OCI-LY1 (cell line): ENCODE measurements around the gene PGS1.

Experiments used
- H2AFZ ChIP-seq: fragments of 200-600 bp; sonication (generic), shearing (Covaris generic); 2 replicates; pipeline ENCODE4 v1.6.0; 2014; ENCODE audit warnings: antibody characterized with exemption, mild to moderate bottlenecking, low read length
- H3F3A ChIP-seq: fragments of 200-600 bp; sonication (generic), shearing (Covaris generic); 2 replicates; pipeline ENCODE4 v1.6.0; 2014; ENCODE audit warnings: mild to moderate bottlenecking, antibody characterized with exemption, low read length, moderate library complexity; ENCODE audit not compliant: insufficient read depth
- H3K27ac ChIP-seq: fragments of 200-600 bp; sonication (generic); 2 replicates; pipeline ENCODE4 v1.5.1; 2014; ENCODE audit warnings: low read length, mixed run types, mild to moderate bottlenecking, low read depth; ENCODE audit not compliant: poor library complexity, severe bottlenecking
- H3K27me3 ChIP-seq: fragments of 200-600 bp; sonication (generic); 2 replicates; pipeline ENCODE4 v1.6.0; 2014; ENCODE audit warnings: antibody characterized with exemption, mild to moderate bottlenecking, low read length, moderate library complexity; ENCODE audit not compliant: insufficient read depth
- H3K36me3 ChIP-seq: fragments of 200-600 bp; sonication (generic); 2 replicates; pipeline ENCODE4 v1.6.1; 2014; ENCODE audit warnings: mild to moderate bottlenecking, antibody characterized with exemption, low read length, moderate library complexity, mixed read lengths; ENCODE audit not compliant: insufficient read depth
- H3K4me1 ChIP-seq: fragments of 200-600 bp; sonication (generic); 2 replicates; pipeline ENCODE4 v1.5.1; 2014; ENCODE audit warnings: mild to moderate bottlenecking, low read length, moderate library complexity; ENCODE audit not compliant: insufficient read depth, severe bottlenecking
- H3K4me2 ChIP-seq: fragments of 200-600 bp; sonication (generic), shearing (Covaris generic); 2 replicates; pipeline ENCODE4 v1.6.1; 2014; ENCODE audit warnings: low read length
- H3K4me3 ChIP-seq: fragments of 200-600 bp; sonication (generic); 2 replicates; pipeline ENCODE4 v1.5.1; 2014; ENCODE audit warnings: low read length, low read depth, mild to moderate bottlenecking, mixed read lengths; ENCODE audit not compliant: poor library complexity, severe bottlenecking
- H3K79me2 ChIP-seq: fragments of 200-600 bp; shearing (Covaris generic); 2 replicates; pipeline ENCODE4 v1.6.1; 2016; ENCODE audit warnings: mixed run types, low read length, mixed read lengths; ENCODE audit not compliant: insufficient read depth
- H3K9ac ChIP-seq: fragments of 200-600 bp; sonication (generic), shearing (Covaris generic); 2 replicates; pipeline ENCODE4 v1.6.1; 2014; ENCODE audit warnings: mild to moderate bottlenecking, low read length, mixed read lengths
- H3K9me2 ChIP-seq: fragments of 200-600 bp; sonication (generic), shearing (Covaris generic); 2 replicates; pipeline ENCODE4 v1.6.1; 2014; ENCODE audit warnings: low read depth, mild to moderate bottlenecking, low read length, mixed read lengths
- H3K9me3 ChIP-seq: fragments of 200-600 bp; shearing (Covaris generic); 2 replicates; pipeline ENCODE4 v1.6.1; 2014; ENCODE audit warnings: low read length, mixed read lengths
- H4K20me1 ChIP-seq: fragments of 200-600 bp; sonication (generic), shearing (Covaris generic); 2 replicates; pipeline ENCODE4 v1.6.0; 2016; ENCODE audit warnings: mild to moderate bottlenecking, low read length; ENCODE audit not compliant: insufficient read depth
- EZH2 ChIP-seq: fragments of 200-600 bp; sonication (generic), shearing (Covaris generic); IDR thresholded peaks from 2 replicates; pipeline ENCODE4 v1.8.0; 2017; ENCODE audit warnings: borderline replicate concordance, mixed run types, mild to moderate bottlenecking, antibody characterized with exemption, low read length, moderate library complexity, mixed read lengths
- TF ChIP-seq, protein P1 (sequence below): fragments of 200-600 bp; sonication (generic), shearing (Covaris generic); IDR thresholded peaks from 2 replicates; pipeline ENCODE4 v1.5.1; 2017; ENCODE audit warnings: mild to moderate bottlenecking, antibody characterized with exemption, low read length, moderate library complexity, mixed read lengths

The PGS1 gene

DNA sequence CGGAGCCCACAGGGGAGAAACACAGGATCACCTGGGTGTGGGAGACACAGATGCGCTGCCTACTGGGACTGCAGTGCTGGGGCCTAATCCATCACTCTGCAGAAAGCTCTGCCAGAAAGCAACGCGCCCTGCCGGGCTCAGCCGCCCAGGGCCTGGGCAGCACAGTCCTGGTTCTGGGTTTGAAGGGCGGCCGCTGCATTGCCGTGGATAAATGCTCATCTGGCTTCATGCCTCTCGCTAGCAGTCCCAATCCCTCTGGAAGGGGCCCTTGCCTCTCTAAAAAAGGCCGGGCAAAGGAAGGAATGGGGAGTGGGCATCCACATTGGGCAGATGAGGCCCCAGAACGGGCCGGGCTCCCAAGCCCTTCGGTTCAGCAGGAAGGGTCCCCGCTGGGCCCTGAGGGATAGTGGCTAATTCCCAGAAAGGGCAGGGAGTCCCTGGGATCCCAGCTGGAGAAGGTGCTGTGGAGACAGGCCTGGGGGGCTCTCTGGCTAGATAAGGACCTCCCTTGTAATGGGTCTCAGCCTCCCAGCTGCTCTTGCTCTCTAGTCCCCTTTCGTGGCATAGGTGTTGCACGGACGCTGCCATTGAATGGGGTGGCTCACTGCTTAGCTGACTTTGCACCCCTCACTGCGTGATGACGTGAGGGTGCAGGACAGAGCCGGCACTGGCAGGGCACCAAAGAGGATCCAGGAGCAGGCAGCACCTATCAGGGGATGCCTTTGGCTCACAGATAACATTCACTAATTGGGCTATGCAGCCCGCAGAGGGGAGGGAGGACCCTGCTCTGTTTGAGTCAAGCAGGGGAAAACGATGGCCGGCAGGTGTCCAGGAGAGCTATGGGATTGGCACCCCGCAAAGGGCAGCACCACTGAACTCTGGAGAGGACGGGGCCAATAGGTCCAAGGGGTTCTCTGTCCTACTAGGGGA lies 88.6 kb downstream of the PGS1 start:
- Histone ChIP-seq H4K20me1 (no peaks in the 10 kb centered on the region), H3K79me2 (no peaks in the 10 kb centered on the region), H3K27ac (no peak overlapping the region), H3K9me2 (no peaks in the 10 kb centered on the region), H3K9me3 (no peaks in the 10 kb centered on the region), H2AFZ (no peak overlapping the region), H3K4me3 (no peak overlapping the region), H3K4me1 (no peaks in the 10 kb centered on the region), H3K9ac (no peak overlapping the region), H3K4me2 (no peak overlapping the region), H3K27me3 (peaks cover 3% of the 10 kb centered on the region; the same call in 1 of the 2 replicates), H3K36me3 (no peaks in the 10 kb centered on the region; the same call in 1 of the 2 replicates), H3F3A (no peaks in the 10 kb centered on the region)
- TF ChIP-seq, protein P1, sequence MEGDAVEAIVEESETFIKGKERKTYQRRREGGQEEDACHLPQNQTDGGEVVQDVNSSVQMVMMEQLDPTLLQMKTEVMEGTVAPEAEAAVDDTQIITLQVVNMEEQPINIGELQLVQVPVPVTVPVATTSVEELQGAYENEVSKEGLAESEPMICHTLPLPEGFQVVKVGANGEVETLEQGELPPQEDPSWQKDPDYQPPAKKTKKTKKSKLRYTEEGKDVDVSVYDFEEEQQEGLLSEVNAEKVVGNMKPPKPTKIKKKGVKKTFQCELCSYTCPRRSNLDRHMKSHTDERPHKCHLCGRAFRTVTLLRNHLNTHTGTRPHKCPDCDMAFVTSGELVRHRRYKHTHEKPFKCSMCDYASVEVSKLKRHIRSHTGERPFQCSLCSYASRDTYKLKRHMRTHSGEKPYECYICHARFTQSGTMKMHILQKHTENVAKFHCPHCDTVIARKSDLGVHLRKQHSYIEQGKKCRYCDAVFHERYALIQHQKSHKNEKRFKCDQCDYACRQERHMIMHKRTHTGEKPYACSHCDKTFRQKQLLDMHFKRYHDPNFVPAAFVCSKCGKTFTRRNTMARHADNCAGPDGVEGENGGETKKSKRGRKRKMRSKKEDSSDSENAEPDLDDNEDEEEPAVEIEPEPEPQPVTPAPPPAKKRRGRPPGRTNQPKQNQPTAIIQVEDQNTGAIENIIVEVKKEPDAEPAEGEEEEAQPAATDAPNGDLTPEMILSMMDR = no peak
- no peak for TF ChIP-seq EZH2

DNA sequence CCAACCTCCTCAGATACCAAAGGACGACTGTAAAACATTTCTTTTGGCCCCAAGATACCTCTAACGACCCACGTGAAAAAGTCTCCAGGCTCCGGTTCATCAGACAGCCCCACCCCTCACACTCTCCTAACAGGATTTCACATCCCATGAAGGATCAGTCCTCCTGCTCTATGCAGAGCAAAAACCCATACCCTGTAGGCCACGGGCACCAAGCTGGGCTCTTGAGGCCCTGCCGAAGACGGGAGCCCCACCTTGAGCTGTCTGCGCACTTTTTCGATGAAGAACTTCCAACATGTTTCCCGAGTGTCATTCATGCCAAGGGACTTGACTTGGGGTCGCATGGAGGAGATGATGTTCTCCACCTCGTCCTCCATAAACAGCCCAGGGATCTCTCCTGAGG lies 89.9 kb downstream of the PGS1 start:
- no peaks in the 10 kb centered on the region; the same call in 1 of the 2 replicates for H3K36me3 ChIP-seq
- no peak overlapping the region for H3K9ac ChIP-seq
- peaks cover 3% of the 10 kb centered on the region; the same call in 1 of the 2 replicates for H3K27me3 ChIP-seq
- H3K4me3 ChIP-seq = no peak overlapping the region
- H3K27ac ChIP-seq = no peak overlapping the region
- H3K9me2 ChIP-seq = no peaks in the 10 kb centered on the region
- no peak overlapping the region for H3K4me2 ChIP-seq
- TF ChIP-seq EZH2 = no peak
- TF ChIP-seq, protein P1 = no peak
- no peaks in the 10 kb centered on the region for H3K4me1 ChIP-seq
- H3F3A ChIP-seq = no peaks in the 10 kb centered on the region
- no peaks in the 10 kb centered on the region for H3K79me2 ChIP-seq
- H4K20me1 ChIP-seq = no peaks in the 10 kb centered on the region
- no peak overlapping the region for H2AFZ ChIP-seq
- no peaks in the 10 kb centered on the region for H3K9me3 ChIP-seq

DNA sequence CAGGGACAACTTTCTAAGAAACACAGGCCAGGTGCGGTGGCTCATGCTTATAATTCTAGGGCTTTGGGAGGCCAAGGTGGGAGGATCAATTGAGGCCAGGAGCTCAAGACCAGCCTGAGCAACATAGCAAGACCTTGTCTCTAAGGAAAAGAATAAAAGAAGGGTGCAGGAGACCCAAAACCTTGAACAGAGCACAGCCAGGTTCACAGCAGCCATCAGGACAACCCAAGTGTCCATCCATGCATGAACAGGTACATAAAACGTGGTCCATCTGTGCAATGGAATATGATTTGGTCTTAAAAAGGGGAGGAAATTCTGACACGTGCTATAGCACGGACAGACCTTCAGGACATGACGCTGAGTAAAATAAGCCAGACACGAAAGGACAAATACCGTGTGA lies 91.0 kb downstream of the PGS1 start:
- peaks cover 7% of the 10 kb centered on the region; the same call in 1 of the 2 replicates for H3K27me3 ChIP-seq
- TF ChIP-seq, protein P1 = no peak
- TF ChIP-seq EZH2 = no peak

More for the DNA sequence above, 91.0 kb downstream of the PGS1 start:
- no peaks in the 10 kb centered on the region for H3K9me3 ChIP-seq
- no peaks in the 10 kb centered on the region for H4K20me1 ChIP-seq
- no peaks in the 10 kb centered on the region for H3K4me1 ChIP-seq
- no peaks in the 10 kb centered on the region; the same call in 1 of the 2 replicates for H3K36me3 ChIP-seq
- H3K9ac ChIP-seq = no peak overlapping the region
- H3K4me2 ChIP-seq = no peak overlapping the region
- H3K4me3 ChIP-seq = no peak overlapping the region
- H3K27ac ChIP-seq = no peak overlapping the region
- H3K79me2 ChIP-seq = no peaks in the 10 kb centered on the region
- no peaks in the 10 kb centered on the region for H3K9me2 ChIP-seq
- H2AFZ ChIP-seq = no peak overlapping the region
- H3F3A ChIP-seq = no peaks in the 10 kb centered on the region
